ENCODE data around the gene DSC1. TPM values are rescaled to one million over a fixed set of nuclear protein-coding genes. Genes with fewer than 3 reads are reported as not detected.

The DSC1 gene
- total RNA-seq, 1 experiment from 2014 or later, result not detected

Other genes starting within 250 kb of the DSC1 start
- 0.73 and 1.2 TPM in 2 replicates for gene DSC3, start 120.1 kb downstream of the DSC1 start, total RNA-seq (2014; rRNA removed; shearing (Covaris generic))
- gene DSC2, start 60.4 kb downstream of the DSC1 start, total RNA-seq (2014; rRNA removed; shearing (Covaris generic)), result 22.9 and 25.7 TPM in 2 replicates
- 0.14 TPM in 1 of 2 replicates, not detected in the other for gene DSG1, start 155.3 kb upstream of the DSC1 start, total RNA-seq (2014; rRNA removed; shearing (Covaris generic))
- gene DSG4, start 213.9 kb upstream of the DSC1 start, total RNA-seq (2014; rRNA removed; shearing (Covaris generic)), result not detected in 2 replicates